Activated naive CD4-positive, alpha-beta T cell (primary cell): ENCODE results near the gene GNPTAB.
"Not testable (repeated sequence)": the region's sequence is repeated elsewhere in the genome, so short reads cannot be mapped to it uniquely, and the experiment has no call there.

Source experiments
- DNase-seq, 4 experiments: peaks; one replicate each; lab custom pipeline; 2025; lab: John Stamatoyannopoulos, UW

GNPTAB gene

GRCh38 chr12:101852998-101853397, 22.2 kb upstream of the GNPTAB start:
- DNase-seq, result no peak

DNA sequence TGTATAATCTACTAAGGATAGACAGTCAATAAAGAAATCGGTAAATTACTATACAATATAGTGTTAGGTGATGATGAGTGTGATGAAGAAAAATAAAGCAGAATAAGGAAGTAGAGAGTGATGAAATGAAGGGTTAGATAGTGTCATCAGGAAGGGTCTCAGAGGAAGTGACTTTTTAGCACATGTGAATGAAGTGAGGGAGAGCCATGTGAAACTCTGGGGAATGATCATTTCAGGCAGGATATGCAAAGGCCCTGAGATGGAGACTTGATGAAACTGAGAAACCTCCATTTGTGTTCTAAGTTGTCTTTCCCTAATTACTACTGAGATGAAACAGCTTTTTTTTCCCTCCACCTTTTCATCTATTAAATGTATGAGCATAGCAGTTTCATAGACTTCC, 19.4 kb upstream of the GNPTAB start:
- DNase-seq, result no peak

DNA sequence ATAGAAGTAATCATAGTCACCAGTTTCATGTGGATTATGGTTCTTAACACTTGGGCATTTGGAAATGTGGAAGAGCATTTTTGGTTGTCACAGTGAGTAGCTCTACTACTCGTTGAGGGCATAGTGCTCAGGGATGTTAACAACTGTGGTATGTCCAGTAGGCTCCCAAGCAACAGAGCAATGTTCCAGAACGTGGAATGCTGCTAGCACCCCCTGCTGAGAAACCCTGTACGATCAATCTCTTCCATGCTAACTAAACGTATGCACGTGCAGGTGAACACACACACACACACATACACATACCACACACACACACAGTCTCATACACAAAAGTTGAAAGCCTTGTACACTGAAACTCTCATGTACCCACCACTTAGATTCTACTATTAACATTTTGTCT, 16.6 kb upstream of the GNPTAB start:
- DNase-seq, result no peak

GRCh38 chr12:101845137-101845711, 14.5 kb upstream of the GNPTAB start:
- DNase-seq, result no peak

GRCh38 chr12:101841069-101841468, 10.3 kb upstream of the GNPTAB start:
- DNase-seq, result no peak

- DNase-seq, result peak; percentile 6 to 43 (median 24)
These were observed 8.8 kb upstream of the GNPTAB start for GRCh38 chr12:101839324-101840283.

GRCh38 chr12:101838628-101839323, 8.0 kb upstream of the GNPTAB start:
- DNase-seq, result no peak

DNA sequence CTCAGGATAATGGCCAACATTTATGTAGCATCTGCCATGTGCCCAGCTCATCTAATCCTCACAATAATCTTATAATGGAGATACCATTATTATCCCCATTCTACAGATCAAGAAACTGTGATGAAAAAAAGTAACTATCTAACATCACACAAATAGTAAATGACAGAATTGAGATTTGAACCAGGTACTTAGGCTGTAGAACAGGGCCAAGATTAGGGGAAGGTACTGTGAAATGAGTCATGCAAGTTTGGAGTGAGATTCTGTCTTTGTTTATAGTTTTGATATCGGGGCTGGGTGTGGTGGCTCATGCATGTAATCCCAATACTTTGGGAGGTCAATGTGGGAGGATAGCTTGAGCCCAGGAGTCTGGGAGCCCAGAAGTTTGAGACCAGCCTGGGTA, 1.3 kb upstream of the GNPTAB start:
- DNase-seq, result no peak

DNA sequence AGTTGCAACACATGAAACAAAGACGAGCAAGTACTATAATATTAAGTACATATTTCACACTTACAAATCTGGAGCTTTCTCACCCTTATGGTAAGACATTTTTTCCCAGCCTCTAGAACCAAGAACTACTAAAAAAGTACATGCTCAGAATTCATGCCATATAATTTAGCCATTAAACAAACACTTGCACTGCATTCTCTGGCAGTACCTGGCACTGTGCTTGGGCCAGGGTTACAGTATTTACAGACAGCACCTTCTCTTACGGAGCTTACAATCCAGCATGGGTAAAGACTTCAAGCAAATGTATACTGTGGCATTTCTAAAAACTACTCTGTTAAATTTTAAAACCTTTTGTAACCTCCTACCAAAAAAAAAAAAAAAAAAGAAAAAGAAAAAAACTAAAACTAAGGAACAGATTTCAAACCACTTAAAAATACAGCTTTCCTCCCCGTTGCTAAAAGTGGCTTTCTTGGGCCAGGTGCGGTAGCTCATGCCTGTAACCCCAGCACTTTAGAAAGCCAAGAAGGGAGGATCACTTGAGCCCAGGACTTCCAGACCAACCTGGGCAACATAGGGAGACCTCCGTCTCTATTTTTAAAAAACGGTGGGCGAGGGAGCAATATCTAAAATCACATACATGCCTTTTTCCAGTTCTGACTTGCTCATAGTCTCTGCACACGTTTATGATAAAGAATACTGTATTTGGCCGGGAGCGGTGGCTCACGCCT, 956 bp downstream of the GNPTAB start:
- no peak for DNase-seq

GRCh38 chr12:101828463-101829196, 2.1 kb downstream of the GNPTAB start:
- no peak for DNase-seq

DNA sequence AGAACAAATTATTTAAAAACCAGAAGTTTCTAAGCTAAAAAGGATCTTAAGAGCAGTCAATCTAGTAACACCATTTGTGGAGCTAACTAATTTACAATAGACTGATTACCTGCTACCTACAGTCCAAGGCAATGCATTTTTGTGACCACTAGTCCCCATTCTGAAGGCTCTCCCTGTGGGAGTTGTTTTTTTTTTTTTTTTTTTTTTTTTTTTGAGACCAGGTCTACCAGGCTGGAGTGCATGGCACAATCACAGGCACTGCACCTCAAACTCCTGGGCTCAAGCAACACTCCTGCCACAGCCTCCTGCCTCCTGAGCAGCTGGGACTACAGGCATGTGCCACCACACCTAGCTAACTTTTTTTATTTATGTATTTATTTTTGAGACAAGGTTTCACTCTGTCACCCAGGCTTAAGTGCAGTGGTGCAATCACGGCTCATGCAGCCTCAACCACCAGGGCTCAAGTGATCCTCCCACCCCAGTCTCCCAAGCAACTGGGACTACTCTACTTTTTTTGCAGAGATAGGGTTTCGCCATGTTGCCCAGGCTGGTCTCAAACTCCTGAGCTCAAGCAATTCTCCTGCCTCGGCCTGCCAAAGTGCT, 3.9 kb downstream of the GNPTAB start:
- no peak for DNase-seq

DNA sequence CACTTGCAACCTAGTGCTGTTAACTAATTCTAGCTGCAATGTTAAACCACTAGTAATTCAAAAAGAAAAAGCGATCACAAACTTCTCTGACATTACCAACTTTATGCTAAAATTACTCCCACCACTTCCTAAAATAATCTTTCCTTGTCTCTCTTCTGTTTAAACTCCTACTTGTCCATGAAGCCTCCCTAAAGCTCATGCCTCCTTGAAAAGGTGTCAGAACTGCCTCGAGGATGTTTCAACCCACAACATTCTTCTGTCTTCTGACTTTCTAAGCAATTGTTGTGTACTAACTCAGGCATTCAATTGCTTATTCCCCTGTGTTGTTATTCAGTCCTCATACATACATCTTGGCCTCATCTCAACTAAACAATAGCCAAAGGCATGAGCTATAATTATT, 5.9 kb downstream of the GNPTAB start:
- DNase-seq, result no peak

DNA sequence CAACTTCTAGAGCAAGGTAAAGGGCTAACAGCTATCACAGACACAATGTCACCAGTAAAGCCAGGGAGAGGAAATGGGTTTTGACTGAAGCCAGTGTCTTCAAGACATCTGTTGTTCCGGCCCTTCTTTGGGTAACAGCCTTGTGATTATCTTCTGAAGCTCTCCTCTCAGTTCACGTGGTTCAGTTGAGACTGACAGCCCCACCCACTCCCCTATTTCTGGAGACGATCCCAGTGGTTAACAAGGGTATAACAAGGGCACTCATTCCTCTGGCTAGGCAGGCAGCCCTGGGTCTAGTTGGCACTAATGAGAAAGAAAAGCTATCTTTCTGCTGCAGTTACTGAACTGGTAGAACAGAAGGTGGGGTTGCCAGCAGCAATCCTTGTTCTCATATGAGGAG, 6.9 kb downstream of the GNPTAB start:
- DNase-seq, result peak in 3 of 4 experiments; percentile 4 to 43 (median 21)

DNA sequence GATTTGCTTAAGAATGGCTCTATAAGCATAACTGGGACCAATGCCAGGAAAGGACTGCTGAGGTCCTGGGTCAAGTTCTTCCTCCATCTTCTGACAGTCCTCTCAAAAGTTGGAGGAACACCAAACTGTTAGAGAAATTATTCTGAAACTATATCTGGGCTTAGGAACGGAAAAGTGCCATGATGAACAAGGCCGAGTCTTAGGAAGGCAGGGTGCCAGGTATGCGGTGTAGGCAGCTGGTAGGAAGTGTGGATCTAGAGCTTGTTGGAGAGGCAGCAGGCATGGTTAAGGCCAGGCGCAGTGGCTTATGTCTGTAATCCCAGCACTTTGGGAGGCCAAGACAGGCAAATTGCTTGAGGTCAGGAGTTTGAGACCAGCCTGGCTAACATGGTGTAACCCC, 7.7 kb downstream of the GNPTAB start:
- DNase-seq, result no peak

- no peak for DNase-seq
These were observed 11.3 kb downstream of the GNPTAB start for GRCh38 chr12:101819467-101819866.

DNA sequence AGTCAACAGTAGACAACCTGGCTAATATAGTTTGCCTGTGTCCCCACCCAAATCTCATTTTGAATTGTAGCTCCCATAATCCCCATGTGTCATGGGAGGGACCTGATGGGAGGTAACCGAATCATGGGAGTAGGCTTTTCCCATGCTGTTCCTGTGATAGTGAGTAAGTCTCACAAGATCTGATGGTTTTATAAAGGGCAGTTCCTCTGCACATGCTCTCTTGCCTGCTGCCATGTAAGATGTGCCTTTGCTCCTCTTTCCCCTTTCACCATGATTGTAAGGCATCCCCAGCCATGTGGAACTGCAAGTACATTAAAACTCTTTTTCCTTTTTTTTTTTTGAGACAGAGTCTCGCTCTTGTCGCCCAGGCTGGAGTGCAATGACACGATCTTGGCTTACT, 12.1 kb downstream of the GNPTAB start:
- not testable (repeated sequence) for DNase-seq

GRCh38 chr12:101813117-101813516, 17.6 kb downstream of the GNPTAB start:
- no peak for DNase-seq

- DNase-seq, result not testable (repeated sequence)
These were observed 18.0 kb downstream of the GNPTAB start for GRCh38 chr12:101812716-101813115.

DNA sequence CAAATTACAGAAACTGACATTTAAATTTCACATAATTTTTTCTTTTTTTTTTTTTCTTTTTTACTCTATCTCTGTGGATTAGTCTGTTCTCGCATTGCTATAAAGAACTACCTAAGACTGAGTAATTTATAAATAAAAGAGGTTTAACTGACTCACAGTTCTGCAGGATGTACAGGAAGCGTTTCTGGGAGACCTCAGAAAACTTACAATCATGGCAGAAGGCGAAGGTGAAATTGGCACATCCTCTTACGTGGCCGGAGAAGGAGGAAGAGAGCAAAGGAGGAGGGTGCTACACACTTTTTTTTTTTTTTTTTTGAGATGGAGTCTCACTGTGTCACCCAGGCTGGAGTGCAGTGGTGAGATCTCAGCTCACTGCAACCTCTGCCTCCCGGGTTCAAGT, 19.4 kb downstream of the GNPTAB start:
- DNase-seq, result not testable (repeated sequence)

DNA sequence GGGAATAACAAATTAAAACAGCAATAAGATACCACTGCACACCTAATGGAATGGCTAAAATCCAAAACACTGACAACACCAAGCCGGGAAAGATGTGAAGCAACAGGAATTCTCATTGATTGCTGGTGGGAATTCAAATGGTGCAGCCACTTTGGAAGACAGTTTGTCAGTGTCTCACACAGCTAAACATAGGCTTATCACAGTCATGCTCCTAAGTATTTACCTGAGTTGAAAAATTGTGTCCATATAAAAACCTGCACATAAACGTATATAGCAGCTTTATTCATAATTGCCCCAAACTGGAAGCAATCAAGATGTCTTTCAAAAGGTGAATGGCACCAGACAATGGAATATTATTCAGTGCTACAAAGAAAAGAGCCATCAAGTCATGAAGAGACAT, 21.6 kb downstream of the GNPTAB start:
- no peak for DNase-seq

GRCh38 chr12:101806265-101806664, 24.5 kb downstream of the GNPTAB start:
- no peak for DNase-seq
